Activated gamma-delta T cell treated with anti-CD3 and anti-CD28 coated beads, Interleukin-2, amount 50 U/mL, for 16 hours (primary cell): ENCODE measurements around the gene ATXN7L1.
"Not testable (repeated sequence)": the region's sequence is repeated elsewhere in the genome, so short reads cannot be mapped to it uniquely, and the experiment has no call there.

Experiments used
- DNase-seq: peaks from one replicate; pipeline ENCODE4 v3.0.0-alpha.2; 2020; ENCODE audit warnings: low read depth

The ATXN7L1 gene

GRCh38 chr7:105802604-105803428 lies 73.6 kb downstream of the ATXN7L1 start:
- DNase-seq = no peak

GRCh38 chr7:105800849-105801534 lies 75.4 kb downstream of the ATXN7L1 start:
- no peak for DNase-seq

GRCh38 chr7:105800442-105800841 lies 76.0 kb downstream of the ATXN7L1 start:
- DNase-seq = no peak

- no peak for DNase-seq
Observed at GRCh38 chr7:105799677-105800076, 76.7 kb downstream of the ATXN7L1 start.

- DNase-seq = no peak
Observed at GRCh38 chr7:105799006-105799405, 77.4 kb downstream of the ATXN7L1 start.

GRCh38 chr7:105797652-105798051 lies 78.7 kb downstream of the ATXN7L1 start:
- no peak for DNase-seq

- no peak for DNase-seq
Observed at GRCh38 chr7:105796365-105796764, 80.0 kb downstream of the ATXN7L1 start.

- no peak for DNase-seq
Observed at GRCh38 chr7:105794741-105795729, 81.4 kb downstream of the ATXN7L1 start.

- no peak for DNase-seq
Observed at GRCh38 chr7:105792488-105793370, 83.7 kb downstream of the ATXN7L1 start.

- DNase-seq = no peak
Observed at GRCh38 chr7:105791926-105792325, 84.5 kb downstream of the ATXN7L1 start.

GRCh38 chr7:105790996-105791395 lies 85.4 kb downstream of the ATXN7L1 start:
- no peak for DNase-seq

GRCh38 chr7:105790452-105790851 lies 85.9 kb downstream of the ATXN7L1 start:
- DNase-seq = not testable (repeated sequence)

GRCh38 chr7:105788816-105789349 lies 87.5 kb downstream of the ATXN7L1 start:
- DNase-seq = no peak

GRCh38 chr7:105788356-105788755 lies 88.0 kb downstream of the ATXN7L1 start:
- no peak for DNase-seq

GRCh38 chr7:105787793-105788192 lies 88.6 kb downstream of the ATXN7L1 start:
- DNase-seq = no peak

GRCh38 chr7:105786520-105787470 lies 89.6 kb downstream of the ATXN7L1 start:
- no peak for DNase-seq

GRCh38 chr7:105782391-105783042 lies 93.9 kb downstream of the ATXN7L1 start:
- DNase-seq = no peak

- DNase-seq = no peak
Observed at GRCh38 chr7:105779856-105780780, 96.3 kb downstream of the ATXN7L1 start.
